Ectodermal cell (in vitro differentiated cells): ENCODE data around the gene DGUOK.

Source experiments
- H3K27ac ChIP-seq: 2 replicates; pipeline ENCODE4 v1.7.0; 2013; ENCODE audit warnings: mild to moderate bottlenecking, low read depth, low read length; ENCODE audit not compliant: insufficient read depth, poor library complexity, severe bottlenecking
- H3K27me3 ChIP-seq: 2 replicates; pipeline ENCODE4 v1.7.0; 2013; ENCODE audit warnings: mild to moderate bottlenecking, low read length; ENCODE audit not compliant: insufficient read depth, control insufficient read depth, poor library complexity, severe bottlenecking
- H3K36me3 ChIP-seq: one replicate; pipeline ENCODE4 v1.7.0; 2013; ENCODE audit warnings: low read length; ENCODE audit not compliant: control insufficient read depth, insufficient read depth
- H3K4me1 ChIP-seq: one replicate; pipeline ENCODE4 v1.7.0; 2013; ENCODE audit warnings: low read length; ENCODE audit not compliant: control insufficient read depth, insufficient read depth
- H3K4me3 ChIP-seq: 2 replicates; pipeline ENCODE4 v1.7.0; 2013; ENCODE audit warnings: low read depth, low read length, control low read depth; ENCODE audit not compliant: insufficient read depth
- H3K9me3 ChIP-seq: 2 replicates; pipeline ENCODE4 v1.7.0; 2013; ENCODE audit warnings: mild to moderate bottlenecking, low read length, moderate library complexity; ENCODE audit not compliant: control insufficient read depth
- WGBS, 2 experiments: methylation state at CpG; one replicate each; pipeline ENCODE4 v1.1.7; 2013; ENCODE audit warnings: missing lambda C conversion rate in 2 of 2; 5-methylcytosine and 5-hydroxymethylcytosine counted together

The DGUOK gene

DNA sequence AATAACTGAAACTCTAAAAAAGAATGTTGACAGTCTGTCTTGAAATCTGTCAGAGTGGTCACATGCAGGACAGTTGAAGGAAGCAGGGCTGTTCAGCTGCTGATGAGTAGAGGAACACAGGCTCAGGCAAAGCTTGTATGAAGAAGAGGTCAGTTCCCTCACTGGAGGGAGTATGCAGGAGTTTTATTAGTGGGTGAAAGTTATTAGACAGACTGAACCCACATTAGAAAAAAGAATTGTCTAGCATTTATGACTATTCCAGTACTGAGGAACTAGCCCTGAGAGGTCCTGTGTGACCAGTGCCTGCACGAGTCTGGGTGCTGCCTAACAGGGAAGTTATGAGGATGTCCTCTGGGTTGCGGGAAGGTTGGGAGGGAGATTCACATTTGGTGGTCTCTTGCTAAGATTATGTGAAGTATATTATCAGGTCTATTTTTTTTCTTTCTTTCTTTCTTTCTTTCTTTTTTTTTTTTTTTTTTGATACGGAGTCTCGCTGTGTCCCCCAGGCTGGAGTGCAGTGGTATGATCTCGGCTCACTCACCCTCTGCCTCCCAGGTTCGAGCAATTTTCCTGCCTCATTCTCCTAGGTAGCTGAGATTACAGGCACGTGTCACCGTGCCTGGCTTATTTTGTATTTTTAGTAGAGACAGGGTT lies 67.6 kb downstream of the DGUOK start:
- Histone ChIP-seq H3K9me3 (no peaks in the 10 kb centered on the region), H3K36me3 (no peaks in the 10 kb centered on the region), H3K4me3 (no peak overlapping the region), H3K27ac (no peak overlapping the region), H3K27me3 (no peaks in the 10 kb centered on the region), H3K4me1 (peaks cover 13% of the 10 kb centered on the region)
- 90 to 94% methylated on average over 8 of the region's 8 CpGs for WGBS, 2 experiments

DNA sequence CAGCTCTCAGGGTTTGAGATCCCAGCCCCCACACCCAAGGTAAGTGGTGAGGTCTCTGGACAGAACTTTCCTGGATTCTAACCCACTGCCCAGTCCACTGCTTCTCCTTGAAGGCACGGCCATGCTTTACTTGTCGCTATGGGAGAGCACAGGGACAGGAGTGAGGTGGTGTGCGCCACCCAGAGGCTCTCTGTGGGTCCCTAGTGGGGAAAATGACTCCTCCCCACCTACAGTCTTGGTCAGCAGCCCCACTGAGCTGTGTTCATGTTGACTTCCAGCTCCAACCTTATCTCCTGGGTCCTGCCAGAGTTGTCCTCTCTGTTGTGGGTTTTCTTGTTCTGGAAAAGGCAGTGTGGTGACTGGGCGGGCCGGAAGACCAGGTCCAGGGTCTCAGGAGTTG lies 69.1 kb downstream of the DGUOK start:
- Histone ChIP-seq H3K36me3 (no peaks in the 10 kb centered on the region), H3K27me3 (no peaks in the 10 kb centered on the region), H3K4me3 (no peak overlapping the region), H3K4me1 (peaks cover 28% of the 10 kb centered on the region), H3K27ac (no peak overlapping the region), H3K9me3 (no peaks in the 10 kb centered on the region)
- WGBS, 2 experiments: 94% methylated on average over 4 to 5 of the region's 5 CpGs

DNA sequence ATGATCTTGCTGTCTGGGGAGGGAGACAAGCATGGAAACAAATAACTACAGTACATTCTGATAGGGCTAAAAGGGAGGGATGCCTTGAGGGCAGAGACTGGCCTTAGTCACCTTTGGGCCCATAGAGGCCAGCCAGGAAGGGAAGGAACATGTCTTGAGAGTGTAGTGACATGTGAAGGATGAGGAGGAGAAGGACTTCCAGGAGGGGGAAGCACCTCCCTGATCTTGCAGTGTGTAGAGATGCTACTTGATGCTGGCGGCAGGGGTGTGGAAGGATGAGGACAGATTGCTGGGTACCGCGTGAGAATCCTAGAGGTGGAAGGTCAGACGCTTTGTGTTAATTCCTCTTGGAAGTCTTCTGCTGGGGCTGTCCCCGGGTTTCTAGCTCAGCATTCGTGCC lies 71.1 kb downstream of the DGUOK start:
- 91% methylated on average over 6 of the region's 6 CpGs for WGBS, 2 experiments
- no peaks in the 10 kb centered on the region for H3K36me3 ChIP-seq
- no peaks in the 10 kb centered on the region for H3K9me3 ChIP-seq
- H3K27ac ChIP-seq: no peak overlapping the region
- H3K27me3 ChIP-seq: no peaks in the 10 kb centered on the region
- H3K4me3 ChIP-seq: no peak overlapping the region
- peaks cover 39% of the 10 kb centered on the region for H3K4me1 ChIP-seq

DNA sequence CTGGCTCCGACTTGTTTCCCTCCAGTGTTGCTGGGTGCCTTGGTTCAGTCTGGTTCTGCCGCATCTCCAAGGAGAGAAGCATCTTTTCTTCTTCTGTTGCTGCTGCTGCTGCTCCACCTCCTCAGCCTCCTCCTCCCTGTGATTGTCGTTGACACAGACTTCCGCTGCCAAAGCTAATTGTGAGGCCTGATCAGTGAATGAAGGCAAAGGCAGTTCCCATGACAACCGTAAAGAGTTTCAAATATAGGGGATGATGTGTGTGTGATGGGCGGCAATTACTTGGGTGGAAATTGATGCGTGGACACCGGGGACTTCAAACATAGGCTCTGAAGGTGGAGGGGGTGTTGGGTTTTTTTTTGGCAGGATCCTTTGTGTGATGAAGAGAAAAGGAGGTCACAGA lies 71.8 kb downstream of the DGUOK start:
- no peak overlapping the region for H3K27ac ChIP-seq
- H3K36me3 ChIP-seq: no peaks in the 10 kb centered on the region
- H3K9me3 ChIP-seq: no peaks in the 10 kb centered on the region
- H3K27me3 ChIP-seq: no peaks in the 10 kb centered on the region
- H3K4me1 ChIP-seq: peaks cover 39% of the 10 kb centered on the region
- WGBS, 2 experiments: 78 to 79% methylated on average over 8 of the region's 8 CpGs
- no peak overlapping the region for H3K4me3 ChIP-seq

DNA sequence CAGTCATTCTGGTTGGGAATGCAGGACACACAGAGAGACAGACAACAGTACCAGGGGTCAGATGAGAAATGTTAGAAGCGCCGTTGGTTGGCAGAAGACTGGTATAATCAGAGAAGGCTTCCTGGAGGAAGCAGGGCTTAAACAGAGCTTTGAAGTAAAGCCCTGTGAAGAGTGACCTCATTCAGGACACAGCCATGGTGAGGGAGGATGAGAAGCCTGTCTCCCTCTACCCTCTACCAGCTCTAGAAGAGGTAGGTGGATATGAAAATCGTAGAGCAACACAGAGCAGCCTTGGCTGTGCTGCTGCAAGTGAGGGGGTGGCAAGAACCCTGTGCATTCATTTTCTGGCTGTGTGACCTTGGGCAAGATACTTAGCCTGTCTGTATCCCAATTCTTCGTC lies 72.3 kb downstream of the DGUOK start:
- H3K27me3 ChIP-seq: no peaks in the 10 kb centered on the region

DNA sequence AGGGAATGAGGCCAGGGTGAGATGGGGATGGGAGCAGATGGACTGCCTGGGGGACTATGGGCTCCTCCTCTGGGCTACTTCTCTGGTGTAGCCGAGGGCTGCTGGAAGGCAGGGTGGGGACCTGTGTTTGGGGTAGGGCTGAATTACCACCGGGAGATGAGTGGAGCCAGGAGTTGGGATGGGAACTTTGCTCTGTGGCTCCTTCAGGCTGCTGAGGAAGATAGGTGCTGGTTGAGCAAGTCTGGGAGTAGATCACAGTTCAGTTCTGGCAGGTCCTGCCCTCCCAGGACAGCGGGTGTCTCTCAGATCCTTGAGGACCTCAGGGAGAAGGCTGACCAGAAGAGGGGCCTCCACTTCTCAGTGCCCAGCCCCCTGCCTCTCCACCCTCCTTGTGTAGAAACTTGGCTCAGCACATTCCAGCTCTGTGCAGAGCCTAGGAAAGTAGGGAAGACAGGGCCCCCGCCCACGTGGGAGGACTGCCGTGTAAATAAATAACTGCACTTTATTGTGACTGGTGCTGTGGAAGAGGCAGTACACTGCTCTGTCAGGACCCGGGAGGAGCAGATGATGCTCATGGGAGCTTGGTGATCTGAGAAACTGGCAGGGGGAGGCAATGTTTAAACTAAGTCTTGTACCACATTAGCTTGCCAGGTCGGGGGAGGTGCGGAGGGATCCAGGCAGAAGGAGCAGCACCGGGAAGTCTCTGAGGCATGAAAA lies 73.4 kb downstream of the DGUOK start:
- Histone ChIP-seq H3K4me3 (no peak overlapping the region), H3K36me3 (no peaks in the 10 kb centered on the region), H3K27me3 (no peaks in the 10 kb centered on the region), H3K4me1 (peaks cover 52% of the 10 kb centered on the region), H3K27ac (no peak overlapping the region), H3K9me3 (no peaks in the 10 kb centered on the region)
- WGBS, 2 experiments: 66 to 67% methylated on average over 10 of the region's 10 CpGs

More for the DNA sequence above, 72.3 kb downstream of the DGUOK start:
- Histone ChIP-seq H3K4me3 (no peak overlapping the region), H3K9me3 (no peaks in the 10 kb centered on the region), H3K4me1 (peaks cover 41% of the 10 kb centered on the region), H3K27ac (no peak overlapping the region), H3K36me3 (no peaks in the 10 kb centered on the region)
- WGBS, 2 experiments: 89 to 94% methylated on average over 4 of the region's 4 CpGs

DNA sequence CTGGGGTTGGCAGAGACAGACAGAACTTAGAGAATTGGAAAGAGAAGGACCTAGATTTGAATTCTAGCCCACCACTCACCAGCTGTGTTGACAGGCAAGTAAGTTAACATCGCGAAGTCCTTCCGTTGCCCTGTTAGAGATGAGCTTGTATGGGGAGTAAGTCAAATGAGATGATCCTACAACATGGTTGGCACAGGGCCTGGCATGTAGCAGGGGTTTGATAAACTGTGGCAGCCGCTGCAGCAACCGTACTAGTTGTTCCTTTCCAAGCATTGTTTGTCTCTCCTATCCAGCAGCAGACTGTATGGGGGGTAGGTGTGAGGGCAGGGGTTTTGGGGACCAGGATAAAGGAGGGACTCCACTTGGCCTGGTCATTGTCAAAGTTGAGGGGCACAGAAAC lies 74.0 kb downstream of the DGUOK start:
- Histone ChIP-seq H3K9me3 (no peaks in the 10 kb centered on the region), H3K36me3 (no peaks in the 10 kb centered on the region), H3K4me3 (no peak overlapping the region), H3K4me1 (peaks cover 55% of the 10 kb centered on the region), H3K27me3 (no peaks in the 10 kb centered on the region), H3K27ac (no peak overlapping the region)
- 87 to 88% methylated on average over 5 of the region's 5 CpGs for WGBS, 2 experiments

DNA sequence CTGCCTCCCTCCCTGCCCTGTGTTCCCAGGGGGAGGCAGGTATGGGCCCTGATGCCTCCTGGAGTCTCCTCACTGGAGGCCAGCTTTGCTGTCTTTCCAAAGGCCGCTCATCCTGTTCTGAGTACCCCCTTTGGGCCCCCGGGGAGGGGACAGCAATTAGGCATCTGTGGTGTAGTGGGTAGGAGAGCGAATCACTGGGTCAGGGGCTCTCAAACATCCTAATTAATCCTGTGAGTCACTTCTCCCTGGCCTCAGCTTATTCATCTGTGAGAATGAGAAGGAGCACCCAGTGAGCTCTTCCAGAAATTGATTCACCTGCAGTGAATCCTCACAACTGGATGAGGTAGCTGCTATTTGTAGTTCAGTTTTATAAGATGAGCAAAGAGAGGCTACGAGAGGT lies 74.4 kb downstream of the DGUOK start:
- WGBS, 2 experiments: 79 to 82% methylated on average over 4 of the region's 4 CpGs
- no peak overlapping the region for H3K27ac ChIP-seq
- peaks cover 59% of the 10 kb centered on the region for H3K4me1 ChIP-seq
- H3K4me3 ChIP-seq: no peak overlapping the region
- no peaks in the 10 kb centered on the region for H3K9me3 ChIP-seq
- H3K36me3 ChIP-seq: no peaks in the 10 kb centered on the region
- H3K27me3 ChIP-seq: no peaks in the 10 kb centered on the region

DNA sequence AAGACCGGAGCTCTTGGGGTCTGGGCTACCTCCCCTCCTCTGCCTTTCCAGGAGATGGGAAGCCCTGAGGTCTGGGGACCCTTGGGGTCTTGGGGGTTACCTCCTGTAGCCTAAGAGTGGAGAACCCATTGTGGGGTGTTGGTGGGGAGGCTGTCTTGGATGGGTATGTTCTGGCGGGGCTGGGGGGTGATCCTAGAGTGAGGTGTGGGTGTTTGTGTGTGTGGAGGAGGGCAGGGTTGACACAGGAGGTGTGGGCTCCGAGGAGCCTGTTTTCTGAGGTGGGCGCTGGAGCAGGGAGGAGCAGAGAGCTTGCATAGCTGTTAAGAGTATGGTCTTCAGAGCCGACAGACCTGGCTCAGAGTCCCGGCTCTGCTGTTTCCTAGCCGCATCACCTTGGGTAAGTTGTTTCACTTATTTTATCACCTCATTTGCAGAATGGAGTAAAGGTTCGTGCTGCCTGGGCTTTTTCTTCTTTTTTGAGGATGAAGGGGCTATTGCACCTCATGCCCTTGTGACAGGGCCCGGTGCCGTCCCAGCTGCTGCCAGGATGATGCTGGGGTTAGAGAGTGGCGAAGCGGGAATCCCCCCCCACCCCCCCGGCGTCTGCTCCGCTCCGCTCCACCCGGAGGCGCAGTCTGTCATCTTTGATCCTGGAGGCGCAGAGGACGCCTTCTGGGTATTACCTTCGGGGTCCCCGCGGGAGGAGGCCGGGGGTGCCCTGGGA lies 75.3 kb downstream of the DGUOK start:
- Histone ChIP-seq H3K36me3 (no peaks in the 10 kb centered on the region), H3K9me3 (no peaks in the 10 kb centered on the region), H3K27ac (no peak overlapping the region), H3K27me3 (no peaks in the 10 kb centered on the region), H3K4me3 (peak overlapping the region; percentile 64), H3K4me1 (peaks cover 67% of the 10 kb centered on the region)
- WGBS, 2 experiments: 9 to 14% methylated on average over 24 of the region's 24 CpGs
